ENCODE results near the gene RHBDL2. TPM values are rescaled to one million over a fixed set of nuclear protein-coding genes. Genes with fewer than 3 reads are reported as not detected.

Gene RHBDL2
- total RNA-seq, 1 experiment from 2014 or later, result not detected

- TF ChIP-seq SIN3A (IDR thresholded peaks at IDR 0.05; ENCODE audit: low read depth), result no peak
These were observed 53.0 kb downstream of the RHBDL2 start (continued) for GRCh38 chr1:38888423-38889333.

GRCh38 chr1:38885092-38885491, 56.5 kb downstream of the RHBDL2 start:
- Histone ChIP-seq H3K36me3 (ENCODE audit: control insufficient read depth in 1 of 2, insufficient read depth in 2 of 2, low read length in 2 of 2) (no peaks in the 10 kb centered on the region), H3K79me2 (ENCODE audit: insufficient read depth, low read length) (no peaks in the 10 kb centered on the region), H3K9ac (ENCODE audit: low read length) (no peak overlapping the region), H3K4me3 (replicated peaks in 1 of 2; ENCODE audit: low read depth in 1 of 2, low read length in 2 of 2) (no peak overlapping the region), H3K4me1 (ENCODE audit: control insufficient read depth in 1 of 2, insufficient read depth in 2 of 2, low read length in 2 of 2) (no peaks in the 10 kb centered on the region), H2AFZ (ENCODE audit: low read depth, low read length, poor library complexity, severe bottlenecking) (no peak overlapping the region), H3K27ac (ENCODE audit: low read depth, low read length) (no peak overlapping the region), H3K9me3 (ENCODE audit: control insufficient read depth in 1 of 2, insufficient read depth in 1 of 2, low read depth in 1 of 2, low read length in 2 of 2) (no peaks in the 10 kb centered on the region), H4K20me1 (ENCODE audit: insufficient read depth) (no peaks in the 10 kb centered on the region), H3K27me3 (ENCODE audit: insufficient read depth, low read length) (0 out of 2 replicates have a peak, but pooled peaks cover 6% of the 10 kb centered on the region), H3K4me2 (ENCODE audit: low read length) (no peak overlapping the region), H3K9me2 (ENCODE audit: insufficient read depth) (no peaks in the 10 kb centered on the region)
- DNase-seq (ENCODE audit: low read depth, low spot score) (no peak), ATAC-seq (no peak)
- BruUV-seq (replicated peaks), result no TSS peak
- ChIA-PET CTCF (no interaction called here), RAD21 (ENCODE audit: low non-redundant PET in 1 of 2, low total read pairs in 2 of 2, uncharacterized antibody in 2 of 2, unreplicated experiment in 2 of 2) (no interaction called here), POLR2A (no interaction called here)
- no peak for TF ChIP-seq CEBPB (IDR thresholded peaks at IDR 0.05; ENCODE audit: low read depth)
- TF ChIP-seq POLR2A (IDR thresholded peaks at IDR 0.05; ENCODE audit: borderline replicate concordance, extremely low read depth, insufficient read depth, insufficient read length), result no peak
- TF ChIP-seq ZNF274 (IDR thresholded peaks at IDR 0.05; ENCODE audit: low read depth, low read length), result no peak
- no peak for TF ChIP-seq CBX3 (IDR thresholded peaks at IDR 0.05; ENCODE audit: low read depth)
- no peak for TF ChIP-seq MAX (IDR thresholded peaks at IDR 0.05)
- intact Hi-C loops (cut with micrococcal nuclease), result no loop called here

GRCh38 chr1:38881487-38881886, 60.1 kb downstream of the RHBDL2 start, which contains the start of gene GJA9:
Gene GJA9, minus strand, starts transcription at chr1:38881587. Its CDS starts 5,489 bp downstream, at chr1:38876098.
- POLR2A ChIA-PET, result no interaction called here
- no peaks in the 10 kb centered on the region for H3K36me3 ChIP-seq (ENCODE audit: control insufficient read depth in 1 of 2, insufficient read depth in 2 of 2, low read length in 2 of 2)
- CTCF ChIA-PET, result no interaction called here
- H3K27me3 ChIP-seq (ENCODE audit: insufficient read depth, low read length), result 0 out of 2 replicates have a peak, but pooled peaks cover 2% of the 10 kb centered on the region
- DNase-seq (ENCODE audit: low read depth, low spot score) (no peak), ATAC-seq (no peak)
- no peaks in the 10 kb centered on the region for H3K9me3 ChIP-seq (ENCODE audit: control insufficient read depth in 1 of 2, insufficient read depth in 1 of 2, low read depth in 1 of 2, low read length in 2 of 2)
- no peak within 1 kb of the TSS for H3K9ac ChIP-seq (ENCODE audit: low read length)
- H3K4me1 ChIP-seq (ENCODE audit: control insufficient read depth in 1 of 2, insufficient read depth in 2 of 2, low read length in 2 of 2), result no peaks in the 10 kb centered on the region
- RAD21 ChIA-PET (ENCODE audit: low non-redundant PET in 1 of 2, low total read pairs in 2 of 2, uncharacterized antibody in 2 of 2, unreplicated experiment in 2 of 2), result no interaction called here
- H3K4me3 ChIP-seq (replicated peaks in 1 of 2; ENCODE audit: low read depth in 1 of 2, low read length in 2 of 2), result no peak within 1 kb of the TSS
- no peaks in the 10 kb centered on the region for H4K20me1 ChIP-seq (ENCODE audit: insufficient read depth)
- no peak within 1 kb of the TSS for H3K4me2 ChIP-seq (ENCODE audit: low read length)
- no peak within 1 kb of the TSS for H2AFZ ChIP-seq (ENCODE audit: low read depth, low read length, poor library complexity, severe bottlenecking)
- H3K9me2 ChIP-seq (ENCODE audit: insufficient read depth), result no peaks in the 10 kb centered on the region
- intact Hi-C loops (cut with micrococcal nuclease), result no loop called here
- H3K79me2 ChIP-seq (ENCODE audit: insufficient read depth, low read length), result no peaks in the 10 kb centered on the region
- no peak within 1 kb of the TSS for H3K27ac ChIP-seq (ENCODE audit: low read depth, low read length)
- no TSS peak for BruUV-seq (replicated peaks)
- TF ChIP-seq CBX3 (IDR thresholded peaks at IDR 0.05; ENCODE audit: low read depth) (no peak), REST (IDR thresholded peaks at IDR 0.05; ENCODE audit: low read depth) (no peak), FOSL1 (IDR thresholded peaks at IDR 0.05; ENCODE audit: low read depth) (no peak), ZNF274 (IDR thresholded peaks at IDR 0.05; ENCODE audit: low read depth, low read length) (no peak), ZFX (IDR thresholded peaks at IDR 0.05) (no peak), EGR1 (IDR thresholded peaks at IDR 0.05; ENCODE audit: low read depth) (no peak), JUND (IDR thresholded peaks at IDR 0.05) (no peak), CTCF (IDR thresholded peaks at IDR 0.05 in 2 of 3, conservative IDR thresholded peaks at IDR 0.05 in 1 of 3; ENCODE audit: borderline replicate concordance in 1 of 3, insufficient read depth in 1 of 3, low read depth in 2 of 3, low read length in 2 of 3) (no peak), ELF1 (IDR thresholded peaks at IDR 0.05; ENCODE audit: borderline replicate concordance, low read depth) (no peak)
